Body of pancreas (tissue), 4 donors: ENCODE results near the gene R3HDM2. TPM values are rescaled to one million over a fixed set of nuclear protein-coding genes. Genes with fewer than 3 reads are reported as not detected.

Source experiments
- ATAC-seq: fragments of 150-250 bp; one replicate; pipeline ENCODE4 v1.9.1; 2016
- DNase-seq, 4 donors: peaks; one replicate each; pipeline ENCODE4 v3.0.0-alpha.2; 2019
- H3K27ac ChIP-seq, 4 donors: fragments of 200-600 bp; sonication (generic); 1 replicate in 3 of 4; 2 replicates in 1 of 4; pipeline versions ENCODE4 v1.5.1 to v1.6.1; 2016 to 2019; ENCODE audit warnings: mild to moderate bottlenecking in 1 of 4, mixed read lengths in 1 of 4, moderate library complexity in 1 of 4
- H3K27me3 ChIP-seq, 2 donors: fragments of 200-600 bp; sonication (generic); one replicate each; pipeline ENCODE4 v1.6.0; 2016; ENCODE audit warnings: mild to moderate bottlenecking in 1 of 2
- H3K36me3 ChIP-seq, 2 donors: fragments of 200-600 bp; sonication (generic); replicated peaks in 1 of 2; 2 replicates each; pipeline ENCODE4 v1.5.1; 2016; ENCODE audit warnings: low read depth in 2 of 2; ENCODE audit not compliant: insufficient read depth in 1 of 2
- H3K4me1 ChIP-seq: fragments of 200-600 bp; sonication (generic); one replicate; pipeline ENCODE4 v1.6.0; 2016
- H3K4me3 ChIP-seq, 2 donors: fragments of 200-600 bp; sonication (generic); 1 replicate in 1 of 2; 2 replicates in 1 of 2; pipeline ENCODE4 v1.5.1; 2016 to 2019
- H3K9me3 ChIP-seq, 3 donors: fragments of 200-600 bp; sonication (generic); 1 replicate in 2 of 3; 2 replicates in 1 of 3; pipeline ENCODE4 v1.5.1; 2016
- POLR2A ChIP-seq, 3 donors: fragments of 450-650 bp; IDR thresholded peaks; one replicate each; pipeline ENCODE4 v1.6.1; 2016; ENCODE audit warnings: antibody characterized with exemption in 3 of 3, mild to moderate bottlenecking in 2 of 3
- WGBS, 2 donors: methylation state at CpG; one replicate each; pipeline ENCODE4 v1.1.5; 2017; 5-methylcytosine and 5-hydroxymethylcytosine counted together
- intact Hi-C: fragments of 100-400 bp; cut with DNase I; formaldehyde crosslinking; loops from one replicate; pipeline ENCODE4 v1.15.1; 2023
- total RNA-seq, 2 donors: library from RNA; depleted of rRNA; stranded (reverse); fragments of >200 nt; gene quantifications; one replicate each; pipeline ENCODE4 v1.1.0, GENCODE V29; 2016
- TF ChIP-seq, protein P1 (sequence below), 7 experiments: fragments of 450-650 bp in 4 of 7; fragments of 200-600 bp in 3 of 7; sonication (generic) in 3 of 7; IDR thresholded peaks; one replicate each; pipeline ENCODE4 v1.5.1; 2016 to 2019; ENCODE audit warnings: antibody characterized with exemption in 7 of 7

The R3HDM2 gene
- total RNA-seq, 2 donors from 2014 or later, result 16.1 to 41.9 TPM

DNA sequence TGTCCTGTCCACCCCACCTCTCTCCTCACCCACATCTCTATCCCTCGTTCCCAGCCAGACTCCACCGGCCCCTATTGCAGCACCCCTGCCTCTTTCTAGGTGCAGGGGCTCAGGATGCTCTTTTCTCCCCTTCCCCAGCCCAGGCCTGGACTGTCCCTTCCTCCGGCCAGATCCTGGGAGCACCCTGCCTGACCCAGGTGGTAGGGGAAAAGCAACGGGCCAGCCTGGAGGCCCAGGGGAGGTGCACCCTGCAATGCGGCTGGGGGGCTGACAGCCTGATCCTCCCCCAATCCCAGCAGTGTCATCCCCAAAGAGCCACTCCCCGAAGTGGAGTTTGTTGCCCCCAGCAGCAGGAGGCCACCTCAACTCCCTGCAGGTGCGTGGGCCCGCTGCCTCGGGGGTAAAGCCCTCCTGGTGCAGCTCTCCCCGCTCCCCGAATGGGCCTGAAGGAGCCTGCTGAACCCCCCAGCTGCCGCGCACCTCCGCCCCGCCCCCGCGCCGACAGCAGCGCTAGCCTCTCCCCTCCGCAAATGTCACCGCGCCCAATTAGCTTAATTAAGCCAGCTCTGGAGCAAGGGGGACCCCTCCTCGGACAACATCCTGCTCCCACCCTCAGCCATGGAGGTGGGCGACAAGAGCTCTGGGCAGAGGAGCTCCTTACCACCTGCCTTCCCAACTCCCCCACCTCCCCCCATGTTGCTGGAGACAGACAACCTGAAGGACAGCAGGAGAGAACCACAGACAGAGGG is 209.5 kb downstream of the R3HDM2 start:
- intact Hi-C loops, result no loop called here
- H3K27ac ChIP-seq, result no peak overlapping the region
- no peaks in the 10 kb centered on the region for H3K9me3 ChIP-seq
- no peak overlapping the region for H3K4me3 ChIP-seq
- TF ChIP-seq, protein P1, sequence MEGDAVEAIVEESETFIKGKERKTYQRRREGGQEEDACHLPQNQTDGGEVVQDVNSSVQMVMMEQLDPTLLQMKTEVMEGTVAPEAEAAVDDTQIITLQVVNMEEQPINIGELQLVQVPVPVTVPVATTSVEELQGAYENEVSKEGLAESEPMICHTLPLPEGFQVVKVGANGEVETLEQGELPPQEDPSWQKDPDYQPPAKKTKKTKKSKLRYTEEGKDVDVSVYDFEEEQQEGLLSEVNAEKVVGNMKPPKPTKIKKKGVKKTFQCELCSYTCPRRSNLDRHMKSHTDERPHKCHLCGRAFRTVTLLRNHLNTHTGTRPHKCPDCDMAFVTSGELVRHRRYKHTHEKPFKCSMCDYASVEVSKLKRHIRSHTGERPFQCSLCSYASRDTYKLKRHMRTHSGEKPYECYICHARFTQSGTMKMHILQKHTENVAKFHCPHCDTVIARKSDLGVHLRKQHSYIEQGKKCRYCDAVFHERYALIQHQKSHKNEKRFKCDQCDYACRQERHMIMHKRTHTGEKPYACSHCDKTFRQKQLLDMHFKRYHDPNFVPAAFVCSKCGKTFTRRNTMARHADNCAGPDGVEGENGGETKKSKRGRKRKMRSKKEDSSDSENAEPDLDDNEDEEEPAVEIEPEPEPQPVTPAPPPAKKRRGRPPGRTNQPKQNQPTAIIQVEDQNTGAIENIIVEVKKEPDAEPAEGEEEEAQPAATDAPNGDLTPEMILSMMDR (IDR thresholded peaks at IDR 0.05), result no peak
- TF ChIP-seq POLR2A (IDR thresholded peaks at IDR 0.05), result no peak
- H3K36me3 ChIP-seq, result no peaks in the 10 kb centered on the region
- DNase-seq (no peak), ATAC-seq (no peak)
- H3K4me1 ChIP-seq, result peaks cover 19% of the 10 kb centered on the region
- H3K27me3 ChIP-seq, result peaks cover 0 to 42% of the 10 kb centered on the region in 2 donors
- 27 to 28% methylated on average over 17 to 20 of the region's 24 CpGs for WGBS, 2 donors

DNA sequence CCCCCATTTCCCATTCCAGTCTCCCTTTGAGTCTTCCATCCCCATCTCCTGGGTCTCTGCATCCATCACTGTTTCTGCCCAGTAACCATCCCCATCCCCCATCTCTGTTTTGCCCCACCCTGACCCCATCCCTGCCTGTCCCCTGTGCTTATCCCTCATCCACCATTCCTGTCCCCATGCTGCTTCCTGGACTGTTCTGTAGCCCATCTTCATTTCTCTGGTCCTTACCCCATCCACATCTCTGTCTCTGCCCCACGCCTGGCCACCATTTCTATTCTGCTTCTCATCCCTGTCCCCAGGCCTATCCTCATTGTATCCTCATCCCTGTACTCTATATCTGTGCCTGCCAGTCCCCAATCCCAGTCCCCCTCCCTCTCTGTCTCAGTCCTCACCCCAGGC is 210.1 kb downstream of the R3HDM2 start:
- peaks cover 0 to 47% of the 10 kb centered on the region in 2 donors for H3K27me3 ChIP-seq
- intact Hi-C loops, result no loop called here
- no peaks in the 10 kb centered on the region for H3K9me3 ChIP-seq
- no peak for TF ChIP-seq POLR2A (IDR thresholded peaks at IDR 0.05)
- TF ChIP-seq, protein P1 (IDR thresholded peaks at IDR 0.05), result no peak
- no peak for ATAC-seq
- H3K4me1 ChIP-seq, result peaks cover 24% of the 10 kb centered on the region
- H3K27ac ChIP-seq, result no peak overlapping the region
- DNase-seq, result no peak
- H3K36me3 ChIP-seq, result no peaks in the 10 kb centered on the region
- 60 to 74% methylated on average over 1 of the region's 1 CpG for WGBS, 2 donors
- H3K4me3 ChIP-seq, result no peak overlapping the region

DNA sequence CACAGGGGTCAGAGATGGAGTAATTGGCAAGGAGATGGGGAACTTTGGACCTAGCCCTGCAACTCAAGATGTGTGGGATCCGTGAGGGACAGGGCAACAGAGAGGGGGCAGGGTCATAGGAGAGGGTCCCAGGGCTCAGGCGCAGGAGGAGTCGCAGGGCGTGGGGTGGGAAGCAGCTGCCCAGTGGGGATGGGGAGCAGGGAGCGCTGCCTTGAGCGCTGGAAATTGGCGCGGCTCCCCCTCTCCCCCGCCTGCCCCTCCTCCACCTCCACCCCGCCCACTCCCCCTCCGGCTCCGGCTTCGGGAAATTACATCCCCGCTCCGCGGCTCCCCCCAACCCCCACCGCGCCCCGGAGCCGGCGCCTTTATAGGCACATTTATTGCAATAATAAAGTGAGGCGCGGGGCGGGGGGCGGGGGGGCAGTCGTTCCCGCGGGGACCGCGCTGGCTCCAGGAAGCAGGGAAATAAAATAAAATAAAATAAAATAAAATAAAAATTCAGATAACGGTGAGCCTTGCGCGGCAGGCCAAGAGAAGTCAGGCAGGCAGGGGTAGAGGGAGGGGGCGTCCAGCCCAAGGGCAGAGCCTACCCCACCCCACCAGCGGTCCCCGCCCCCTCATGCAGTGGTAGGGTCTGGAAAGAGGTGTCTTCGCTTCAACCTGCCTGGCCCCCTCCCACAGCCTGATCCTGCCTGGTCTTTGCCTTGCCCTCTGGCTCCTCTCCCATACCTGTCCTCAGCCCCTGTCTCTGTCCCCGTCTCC is 210.7 kb downstream of the R3HDM2 start:
- 13 to 21% methylated on average over 32 to 37 of the region's 38 CpGs for WGBS, 2 donors
- intact Hi-C loops, result no loop called here
- DNase-seq, result no peak
- ATAC-seq, result no peak
- Histone ChIP-seq H3K4me1 (peaks cover 29% of the 10 kb centered on the region), H3K36me3 (no peaks in the 10 kb centered on the region), H3K4me3 (no peak overlapping the region), H3K27me3 (peaks cover 0 to 47% of the 10 kb centered on the region in 2 donors), H3K27ac (no peak overlapping the region), H3K9me3 (no peaks in the 10 kb centered on the region)
- TF ChIP-seq, protein P1 (IDR thresholded peaks at IDR 0.05), result no peak
- no peak for TF ChIP-seq POLR2A (IDR thresholded peaks at IDR 0.05)

DNA sequence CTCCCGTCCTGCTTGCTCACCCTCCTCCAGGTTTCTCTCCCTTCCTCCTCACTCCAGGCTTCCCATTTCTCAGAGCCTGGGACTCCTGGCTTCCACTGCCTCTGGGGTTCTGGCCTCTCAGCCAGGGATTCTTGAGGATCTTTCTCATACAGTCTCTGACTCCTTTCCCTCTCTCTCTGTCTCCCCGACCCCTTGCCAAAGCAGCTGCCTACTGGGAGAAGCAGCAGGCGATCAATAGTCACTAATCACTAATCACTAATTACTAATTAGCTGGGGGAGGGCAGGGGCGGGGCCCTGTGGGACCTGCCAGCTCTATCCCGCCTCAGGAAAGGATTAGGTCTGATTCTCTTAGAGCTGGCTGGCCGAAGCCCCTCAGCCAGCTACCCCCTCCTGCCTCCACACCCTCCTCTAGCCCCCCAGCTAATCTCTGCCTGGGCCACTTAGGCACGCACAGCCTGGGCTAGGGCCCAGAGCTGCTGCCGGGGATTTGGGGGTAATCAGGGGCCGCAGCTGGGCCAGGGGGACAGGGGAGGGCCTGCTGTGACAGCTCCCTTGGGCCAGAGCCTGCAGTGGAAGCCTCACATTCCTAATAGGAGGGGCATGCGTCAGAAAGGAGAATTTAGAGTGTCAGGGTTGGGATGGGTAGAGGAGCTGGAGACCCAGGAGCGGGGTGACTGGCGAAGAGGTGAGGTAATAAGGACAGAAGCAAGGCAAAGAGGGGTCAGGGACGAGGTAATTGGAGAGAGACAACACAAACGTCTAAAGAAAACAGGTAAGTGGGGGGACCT is 211.4 kb downstream of the R3HDM2 start:
- ATAC-seq, result no peak
- H3K4me3 ChIP-seq, result no peak overlapping the region
- H3K27ac ChIP-seq, result no peak overlapping the region
- peaks cover 0 to 45% of the 10 kb centered on the region in 2 donors for H3K27me3 ChIP-seq
- TF ChIP-seq, protein P1 (IDR thresholded peaks at IDR 0.05), result no peak
- no peak for TF ChIP-seq POLR2A (IDR thresholded peaks at IDR 0.05)
- intact Hi-C loops, result no loop called here
- no peak for DNase-seq
- H3K36me3 ChIP-seq, result no peaks in the 10 kb centered on the region
- no peaks in the 10 kb centered on the region for H3K9me3 ChIP-seq
- 71 to 73% methylated on average over 13 to 14 of the region's 14 CpGs for WGBS, 2 donors
- H3K4me1 ChIP-seq, result peaks cover 30% of the 10 kb centered on the region
